Stomach (tissue), 19 donors: ENCODE measurements around the gene BCL2L12. TPM values are rescaled to one million over a fixed set of nuclear protein-coding genes. Genes with fewer than 3 reads are reported as not detected.
"Not testable (repeated sequence)": the region's sequence is repeated elsewhere in the genome, so short reads cannot be mapped to it uniquely, and the experiment has no call there.

ENCODE experiments used
- DNase-seq, 2 donors: peaks; one replicate each; pipeline versions ENCODE4 v3.0.0 to v3.0.0-alpha.2; 2013 to 2019
- H3K27ac ChIP-seq, 5 donors: fragments of 200-600 bp in 4 of 5; sonication (generic) in 4 of 5; one replicate each; pipeline ENCODE4 v1.5.1; 2013 to 2019; ENCODE audit warnings: mild to moderate bottlenecking in 1 of 5, moderate library complexity in 1 of 5
- H3K27me3 ChIP-seq, 3 donors: fragments of 200-600 bp; sonication (generic); one replicate each; pipeline ENCODE4 v1.5.1; 2017 to 2019; ENCODE audit warnings: mixed run types in 1 of 3
- H3K36me3 ChIP-seq, 4 donors: fragments of 200-600 bp; sonication (generic); 1 replicate in 3 of 4; 2 replicates in 1 of 4; pipeline ENCODE4 v1.5.1; 2016 to 2019
- H3K4me1 ChIP-seq, 4 donors: fragments of 200-600 bp; sonication (generic); one replicate each; pipeline ENCODE4 v1.5.1; 2016 to 2019
- H3K4me3 ChIP-seq, 4 donors: fragments of 200-600 bp; sonication (generic) in 3 of 4; one replicate each; pipeline ENCODE4 v1.5.1; 2016 to 2019; ENCODE audit warnings: mild to moderate bottlenecking in 1 of 4
- H3K9me3 ChIP-seq, 4 donors: fragments of 200-600 bp; sonication (generic); one replicate each; pipeline ENCODE4 v1.5.1; 2016 to 2019
- EP300 ChIP-seq: sonication (generic); formaldehyde crosslinking; IDR thresholded peaks from one replicate; pipeline ENCODE4 v1.6.1; 2017; ENCODE audit warnings: antibody characterized with exemption
- POLR2A ChIP-seq, 4 donors: fragments of 450-650 bp; IDR thresholded peaks; one replicate each; pipeline ENCODE4 v1.6.1; 2016; ENCODE audit warnings: antibody characterized with exemption in 4 of 4, control low read depth in 2 of 4, mild to moderate bottlenecking in 1 of 4, moderate library complexity in 1 of 4
- POLR2AphosphoS5 ChIP-seq, 3 donors: sonication (generic); formaldehyde crosslinking; IDR thresholded peaks; one replicate each; pipeline ENCODE4 v1.6.1; 2016; ENCODE audit warnings: antibody characterized with exemption in 3 of 3
- WGBS, 5 donors: extraction: QIAGEN DNeasy Blood & Tissue Kit in 3 of 5; methylation state at CpG; one replicate each; pipeline versions ENCODE4 v1.1.5 to v1.1.7; 2013 to 2018; 5-methylcytosine and 5-hydroxymethylcytosine counted together
- intact Hi-C: fragments of 100-400 bp; cut with DNase I; formaldehyde crosslinking; loops from one replicate; pipeline ENCODE4 v1.15.1; 2023; ENCODE audit warnings: low total_unique reads
- long read RNA-seq, 10 donors: transcript quantifications; one replicate each; lab custom pipeline, GENCODE V29; 2026
- polyA plus RNA-seq, 3 donors: library from polyadenylated mRNA; stranded (reverse); fragments of 200-250 nt; gene quantifications; one replicate each; pipeline ENCODE4 v1.2.3, GENCODE V29; 2013
- total RNA-seq, 5 donors: library from RNA; depleted of rRNA; stranded (reverse); fragments of >200 nt; gene quantifications; one replicate each; pipeline versions ENCODE4 v1.1.0 to v1.2.3, GENCODE V29; 2014 to 2016
- TF ChIP-seq, protein P1 (sequence below), 7 experiments: fragments of 450-650 bp in 4 of 7; fragments of 200-600 bp in 3 of 7; sonication (generic) in 3 of 7; IDR thresholded peaks; one replicate each; pipeline ENCODE4 v1.5.1; 2016 to 2019; ENCODE audit warnings: antibody characterized with exemption in 7 of 7, control low read depth in 2 of 7, mild to moderate bottlenecking in 1 of 7
- donor health status: healthy with polysubstance abuse.
- donor health status: Bipolar disorder and iron deficiency.
- donor health status: healthy.

Gene BCL2L12, protein sequence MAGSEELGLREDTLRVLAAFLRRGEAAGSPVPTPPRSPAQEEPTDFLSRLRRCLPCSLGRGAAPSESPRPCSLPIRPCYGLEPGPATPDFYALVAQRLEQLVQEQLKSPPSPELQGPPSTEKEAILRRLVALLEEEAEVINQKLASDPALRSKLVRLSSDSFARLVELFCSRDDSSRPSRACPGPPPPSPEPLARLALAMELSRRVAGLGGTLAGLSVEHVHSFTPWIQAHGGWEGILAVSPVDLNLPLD
- 10 to 100 TPM in 1 of 5 donors, 1 to 10 TPM in 4; 2.3 to 10.7 (median 7.5) TPM for total RNA-seq
- polyA plus RNA-seq, result 10 to 100 TPM; 12.8 to 23.3 (median 22.4) TPM
- long read RNA-seq, donor 1, partial matches to known transcripts, result 0 of 3 reads
- long read RNA-seq, donor 1, other reads (novel, unspliced or antisense), result 0 of 3 reads
- long read RNA-seq, donor 2, partial matches to known transcripts, result 0 of 6 reads
- long read RNA-seq, donor 2, other reads (novel, unspliced or antisense), result 0 of 6 reads
- long read RNA-seq, donor 3, partial matches to known transcripts, result 5 of 9 reads
- long read RNA-seq, donor 3, other reads (novel, unspliced or antisense), result 0 of 9 reads
- long read RNA-seq, donor 4, partial matches to known transcripts, result 0 of 1 reads
- long read RNA-seq, donor 4, other reads (novel, unspliced or antisense), result 0 of 1 reads
- long read RNA-seq, donor 5, partial matches to known transcripts, result 0 of 6 reads
- long read RNA-seq, donor 5, other reads (novel, unspliced or antisense), result 0 of 6 reads
- long read RNA-seq, donor 6, transcript BCL2L12-212 (7 exons, 1,854 nt), result major isoform, 6 of 9 reads
- long read RNA-seq, donor 6, partial matches to known transcripts, result 0 of 9 reads
- long read RNA-seq, donor 6, other reads (novel, unspliced or antisense), result 0 of 9 reads
- long read RNA-seq, donor 7, transcript BCL2L12-212 (7 exons, 1,854 nt), result major isoform, 5 of 10 reads
- long read RNA-seq, donor 7, partial matches to known transcripts, result 5 of 10 reads
- long read RNA-seq, donor 7, other reads (novel, unspliced or antisense), result 0 of 10 reads
- long read RNA-seq, donor 8, partial matches to known transcripts, result 0 of 4 reads
- long read RNA-seq, donor 8, other reads (novel, unspliced or antisense), result 0 of 4 reads
- long read RNA-seq, donor 9, partial matches to known transcripts, result 6 of 9 reads
- long read RNA-seq, donor 9, other reads (novel, unspliced or antisense), result 0 of 9 reads
- long read RNA-seq, donor 10, partial matches to known transcripts, result 0 of 1 reads
- long read RNA-seq, donor 10, other reads (novel, unspliced or antisense), result 0 of 1 reads

DNA sequence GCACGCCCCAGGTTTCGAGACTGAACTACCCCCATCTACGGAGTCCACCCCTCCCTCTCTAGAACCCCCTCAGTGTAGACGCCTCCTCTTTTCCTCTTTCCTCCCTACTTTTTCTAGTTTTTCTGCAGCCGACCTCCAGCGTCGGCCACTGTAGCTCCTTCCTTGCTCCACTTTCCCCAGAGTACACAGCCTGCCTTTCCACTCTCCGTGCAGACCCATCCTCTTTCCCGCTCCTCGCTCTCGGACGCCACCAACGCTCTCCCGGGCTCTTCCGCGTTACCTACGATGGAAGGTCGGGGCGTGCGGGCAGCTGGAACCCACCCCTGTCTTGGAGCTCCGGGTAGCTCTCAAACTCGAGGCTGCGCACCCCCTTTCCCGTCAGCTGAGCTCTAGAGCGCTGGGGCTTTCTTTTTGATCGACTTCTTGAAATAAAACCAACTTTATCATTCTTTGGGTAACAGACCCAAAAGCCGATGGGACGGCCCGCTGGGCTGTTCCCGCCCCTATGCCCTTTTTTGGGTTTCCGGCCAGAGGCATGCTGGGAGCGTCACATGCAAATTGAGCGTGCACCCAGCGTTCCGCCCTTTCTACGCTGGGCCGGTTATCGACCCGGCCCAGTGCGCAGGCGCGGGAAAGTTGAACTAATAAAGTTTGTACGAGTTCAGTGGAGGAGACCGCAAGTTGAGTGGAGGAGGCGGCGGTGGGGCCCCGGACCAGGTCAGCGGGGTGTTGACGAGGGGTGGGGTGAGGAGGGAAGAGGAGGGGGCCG is at the start of gene BCL2L12, which contains the start of gene IRF3:
BCL2L12 (plus strand) TSS at position 583 of the 769 bp plus-strand sequence. CDS start 760 bp downstream, outside the sequence.
IRF3 (minus strand) TSS at position 507 of the 769 bp plus-strand sequence. CDS start 1,019 bp downstream, outside the sequence.
- Histone ChIP-seq H3K9me3 (no peaks in the 10 kb centered on the region), H3K27me3 (no peaks in the 10 kb centered on the region), H3K4me3 (peak within 1 kb of the TSS; percentile 69 to 88 (median 82)), H3K4me1 (peaks cover 22 to 36% (median 31%) of the 10 kb centered on the region in 4 donors), H3K36me3 (peaks cover 25 to 49% (median 38%) of the 10 kb centered on the region in 4 donors), H3K27ac (peak within 1 kb of the TSS; percentile 90 to 96 (median 93))
- TF ChIP-seq, protein P1, sequence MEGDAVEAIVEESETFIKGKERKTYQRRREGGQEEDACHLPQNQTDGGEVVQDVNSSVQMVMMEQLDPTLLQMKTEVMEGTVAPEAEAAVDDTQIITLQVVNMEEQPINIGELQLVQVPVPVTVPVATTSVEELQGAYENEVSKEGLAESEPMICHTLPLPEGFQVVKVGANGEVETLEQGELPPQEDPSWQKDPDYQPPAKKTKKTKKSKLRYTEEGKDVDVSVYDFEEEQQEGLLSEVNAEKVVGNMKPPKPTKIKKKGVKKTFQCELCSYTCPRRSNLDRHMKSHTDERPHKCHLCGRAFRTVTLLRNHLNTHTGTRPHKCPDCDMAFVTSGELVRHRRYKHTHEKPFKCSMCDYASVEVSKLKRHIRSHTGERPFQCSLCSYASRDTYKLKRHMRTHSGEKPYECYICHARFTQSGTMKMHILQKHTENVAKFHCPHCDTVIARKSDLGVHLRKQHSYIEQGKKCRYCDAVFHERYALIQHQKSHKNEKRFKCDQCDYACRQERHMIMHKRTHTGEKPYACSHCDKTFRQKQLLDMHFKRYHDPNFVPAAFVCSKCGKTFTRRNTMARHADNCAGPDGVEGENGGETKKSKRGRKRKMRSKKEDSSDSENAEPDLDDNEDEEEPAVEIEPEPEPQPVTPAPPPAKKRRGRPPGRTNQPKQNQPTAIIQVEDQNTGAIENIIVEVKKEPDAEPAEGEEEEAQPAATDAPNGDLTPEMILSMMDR (IDR thresholded peaks at IDR 0.05), result peak in 1 of 7 experiments; percentile 21
- TF ChIP-seq EP300 (no peak), POLR2AphosphoS5 (IDR thresholded peaks at IDR 0.05) (peak; percentile 77 to 93 (median 91)), POLR2A (IDR thresholded peaks at IDR 0.05) (no peak)
- DNase-seq, result peak; percentile 99
- WGBS, 5 donors, result 0 to 1% (median 0%) methylated on average over 44 to 50 of the region's 50 CpGs
- intact Hi-C loops, result no loop called here

DNA sequence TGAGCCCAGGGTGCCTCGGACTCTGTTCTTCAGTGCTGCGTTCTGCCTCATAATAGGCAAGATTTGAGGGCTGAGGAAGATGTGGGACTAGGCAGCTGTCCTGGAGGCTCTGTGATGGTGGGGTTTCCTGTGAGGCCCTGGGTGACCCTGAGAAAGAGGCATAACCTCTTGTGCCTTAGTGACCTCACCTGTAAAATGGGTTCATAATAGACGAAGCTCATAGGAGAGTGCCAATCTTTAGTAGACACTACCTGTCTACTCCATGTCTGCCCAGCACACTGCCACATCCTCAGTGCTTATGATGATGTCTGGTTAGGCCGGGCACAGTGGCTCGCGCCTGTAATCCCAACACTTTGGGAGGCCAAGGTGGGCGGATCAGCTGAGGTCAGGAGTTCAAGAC is 49.2 kb upstream of the BCL2L12 start:
- no peak overlapping the region for H3K4me3 ChIP-seq
- intact Hi-C loops, result no loop called here
- 94 to 98% (median 96%) methylated on average over 7 of the region's 7 CpGs for WGBS, 5 donors
- H3K36me3 ChIP-seq, result peaks cover 49 to 83% (median 79%) of the 10 kb centered on the region in 4 donors
- no peaks in the 10 kb centered on the region for H3K9me3 ChIP-seq
- DNase-seq, result no peak
- H3K27me3 ChIP-seq, result no peaks in the 10 kb centered on the region
- TF ChIP-seq, protein P1 (IDR thresholded peaks at IDR 0.05), result no peak
- TF ChIP-seq EP300 (no peak), POLR2AphosphoS5 (IDR thresholded peaks at IDR 0.05) (no peak), POLR2A (IDR thresholded peaks at IDR 0.05) (no peak)
- H3K4me1 ChIP-seq, result peaks cover 0 to 30% (median 8%) of the 10 kb centered on the region in 4 donors
- H3K27ac ChIP-seq, result no peak overlapping the region

DNA sequence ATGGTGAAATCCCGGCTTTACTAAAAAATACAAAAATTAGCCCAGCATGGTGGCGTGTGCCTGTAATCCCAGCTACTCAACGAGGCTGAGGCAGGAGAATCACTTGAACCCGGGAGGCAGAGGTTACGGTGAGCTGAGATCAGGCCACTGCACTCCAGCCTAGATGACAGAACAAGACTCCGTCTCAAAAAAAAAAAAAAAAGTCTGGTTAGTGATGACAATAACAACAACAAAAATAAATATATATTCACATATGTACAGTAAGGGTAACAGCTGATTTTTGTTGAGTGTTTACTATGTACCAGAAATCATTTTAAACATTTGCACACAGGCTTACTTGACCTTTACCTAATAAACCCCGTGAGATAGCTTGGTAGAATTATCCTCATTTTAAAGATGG is 48.8 kb upstream of the BCL2L12 start:
- H3K9me3 ChIP-seq, result no peaks in the 10 kb centered on the region
- peaks cover 53 to 87% (median 83%) of the 10 kb centered on the region in 4 donors for H3K36me3 ChIP-seq
- TF ChIP-seq POLR2AphosphoS5 (IDR thresholded peaks at IDR 0.05), result no peak
- TF ChIP-seq POLR2A (IDR thresholded peaks at IDR 0.05), result no peak
- no peak for TF ChIP-seq EP300
- TF ChIP-seq, protein P1 (IDR thresholded peaks at IDR 0.05), result no peak
- no peak overlapping the region for H3K27ac ChIP-seq
- H3K4me1 ChIP-seq, result peaks cover 0 to 27% (median 8%) of the 10 kb centered on the region in 4 donors
- WGBS, 5 donors, result 88 to 94% (median 92%) methylated on average over 7 of the region's 7 CpGs
- no peak overlapping the region for H3K4me3 ChIP-seq
- intact Hi-C loops, result no loop called here
- no peaks in the 10 kb centered on the region for H3K27me3 ChIP-seq
- DNase-seq, result no peak

DNA sequence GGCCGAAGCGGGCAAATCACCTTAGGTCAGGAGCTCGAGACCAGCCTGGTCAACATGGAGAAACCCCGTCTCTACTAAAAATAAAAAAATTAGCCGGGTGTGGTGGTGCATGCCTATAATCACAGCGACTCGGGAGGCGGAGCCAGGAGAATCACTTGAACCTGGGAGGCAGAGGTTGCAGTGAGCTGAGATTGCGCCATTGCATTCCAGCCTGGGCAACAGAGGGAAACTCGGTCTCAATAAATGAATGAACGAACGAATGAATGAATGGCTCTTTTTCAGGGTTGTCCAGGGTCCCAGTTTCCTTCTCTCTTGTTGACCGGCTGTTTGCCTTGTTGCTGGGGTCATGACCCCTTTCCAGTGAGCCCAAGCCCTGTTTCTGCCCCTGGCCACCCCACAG is 47.9 kb upstream of the BCL2L12 start:
- peaks cover 57 to 94% (median 90%) of the 10 kb centered on the region in 4 donors for H3K36me3 ChIP-seq
- peaks cover 0 to 18% (median 4%) of the 10 kb centered on the region in 4 donors for H3K4me1 ChIP-seq
- H3K9me3 ChIP-seq, H3K27ac ChIP-seq, intact Hi-C loops, H3K27me3 ChIP-seq, DNase-seq, H3K4me3 ChIP-seq: not testable (repeated sequence)
- WGBS, 5 donors, result 89 to 95% (median 93%) methylated on average over 13 of the region's 13 CpGs
